ENCODE measurements around the gene MDP1.
"Not testable (repeated sequence)": the region's sequence is repeated elsewhere in the genome, so short reads cannot be mapped to it uniquely, and the experiment has no call there.

Gene MDP1

DNA sequence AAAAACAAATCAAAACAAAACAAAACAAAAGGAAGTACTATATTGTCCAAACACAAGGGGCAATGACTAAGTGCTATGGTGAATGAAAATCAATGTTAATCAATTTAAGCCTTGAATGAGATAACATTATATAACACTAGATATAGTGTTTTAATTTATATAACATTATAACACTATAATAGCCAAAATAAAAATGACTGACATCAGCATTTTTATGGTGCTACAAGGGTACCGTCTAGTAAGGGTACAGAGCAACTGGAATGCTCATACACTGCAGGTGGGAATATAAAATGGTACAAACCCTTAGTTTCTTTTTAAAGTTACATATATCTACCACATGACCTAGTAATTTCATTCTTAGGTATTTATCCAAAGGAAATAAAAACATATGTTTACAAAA is 10.6 kb upstream of the MDP1 start:
- no peak for DNase-seq

DNA sequence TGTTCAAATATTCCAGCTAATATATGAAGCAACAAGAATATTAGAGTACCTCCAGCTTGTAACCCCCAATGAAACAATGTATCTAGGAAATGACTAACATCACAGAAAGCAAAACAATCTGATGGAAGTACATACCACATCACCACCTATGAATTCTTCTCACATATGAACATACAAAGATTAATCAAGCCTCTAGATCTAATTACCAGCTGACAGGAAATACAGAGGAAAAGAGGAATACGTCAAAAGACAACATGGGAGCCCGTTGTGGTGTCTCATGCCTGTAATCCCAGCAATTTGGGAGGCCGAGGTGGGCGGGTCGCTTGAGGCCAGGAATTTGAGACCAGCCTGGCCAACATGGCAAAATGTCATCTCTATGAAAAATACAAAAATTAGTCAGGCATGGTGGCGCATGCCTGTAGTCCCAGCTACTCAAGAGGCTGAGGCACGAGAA is 8.8 kb upstream of the MDP1 start:
- no peak for DNase-seq

DNA sequence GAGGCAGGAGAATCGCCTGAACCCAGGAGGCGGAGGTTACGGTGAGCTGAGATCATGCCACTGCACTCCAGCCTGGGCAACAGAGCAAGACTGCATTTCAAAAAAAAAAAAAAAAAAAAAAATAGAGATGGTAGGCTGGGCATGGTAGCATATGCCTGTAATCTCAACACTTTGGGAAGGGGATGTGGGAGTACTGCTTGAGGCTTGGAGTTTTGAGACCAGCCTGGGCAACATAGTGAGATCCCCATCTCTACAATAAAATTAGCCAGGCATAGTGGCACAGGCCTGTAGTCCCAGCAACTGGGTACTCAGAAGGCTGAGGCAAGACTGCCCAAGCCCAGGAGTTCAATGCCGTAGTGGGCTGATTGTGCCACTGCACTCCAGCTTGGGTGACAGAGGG is 7.1 kb upstream of the MDP1 start:
- DNase-seq = not testable (repeated sequence)

DNA sequence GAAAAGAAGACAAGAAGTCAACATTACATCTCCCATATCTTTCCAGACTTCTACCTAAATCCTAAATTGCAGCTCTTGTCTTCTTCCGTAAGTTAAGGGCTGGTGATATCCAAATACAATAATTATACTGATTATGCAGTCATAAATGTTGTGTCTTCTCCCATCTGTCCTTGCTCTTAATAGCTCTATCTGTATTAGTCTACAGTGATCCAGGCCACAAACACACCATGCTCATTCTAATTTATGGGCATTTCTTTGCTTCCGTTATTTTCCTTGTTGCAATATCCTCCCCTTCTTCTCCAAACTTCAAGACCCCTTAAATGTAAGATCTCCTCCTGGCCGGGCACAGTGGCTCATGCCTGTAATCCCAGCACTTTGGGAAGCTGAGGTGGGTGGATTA is 3.7 kb upstream of the MDP1 start:
- DNase-seq = no peak

DNA sequence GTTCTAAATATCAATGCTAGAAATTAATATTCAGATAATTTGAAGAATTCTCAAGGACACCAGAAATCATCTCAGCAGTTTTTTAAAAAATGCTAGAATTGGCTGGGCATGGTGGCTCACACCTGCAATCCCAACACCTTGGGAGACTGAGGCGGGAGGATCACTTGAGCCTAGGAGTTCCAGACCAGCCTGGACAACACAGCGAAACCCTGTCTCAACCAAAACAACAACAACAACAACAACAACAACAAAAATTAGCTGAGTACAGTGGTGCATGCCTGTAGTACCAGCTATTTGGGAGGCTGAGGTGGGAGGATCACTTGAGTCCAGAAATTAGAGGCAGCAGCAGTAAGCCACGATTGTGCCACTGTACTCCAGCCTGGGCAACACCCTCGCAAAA is 3.2 kb upstream of the MDP1 start:
- DNase-seq = no peak

DNA sequence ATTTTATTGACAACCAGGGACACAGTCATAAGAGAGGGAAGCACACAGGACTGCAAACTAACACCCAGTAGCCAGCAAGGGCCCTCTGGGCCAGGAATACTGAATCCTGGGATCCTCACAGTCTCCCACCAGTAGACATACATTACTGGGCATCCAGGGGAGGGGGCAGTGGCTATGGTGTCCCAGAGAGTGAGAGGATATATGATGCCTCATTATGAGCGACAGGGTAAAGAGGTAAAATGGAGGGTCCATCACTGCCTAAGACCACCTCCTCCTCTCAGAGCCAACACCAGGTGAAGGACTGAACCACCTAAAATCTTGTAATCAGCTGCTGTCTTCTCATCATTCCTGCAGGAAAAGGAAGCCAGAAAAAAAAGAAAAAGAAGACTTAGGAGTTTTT is 1.0 kb upstream of the MDP1 start:
- DNase-seq = not testable (repeated sequence)

DNA sequence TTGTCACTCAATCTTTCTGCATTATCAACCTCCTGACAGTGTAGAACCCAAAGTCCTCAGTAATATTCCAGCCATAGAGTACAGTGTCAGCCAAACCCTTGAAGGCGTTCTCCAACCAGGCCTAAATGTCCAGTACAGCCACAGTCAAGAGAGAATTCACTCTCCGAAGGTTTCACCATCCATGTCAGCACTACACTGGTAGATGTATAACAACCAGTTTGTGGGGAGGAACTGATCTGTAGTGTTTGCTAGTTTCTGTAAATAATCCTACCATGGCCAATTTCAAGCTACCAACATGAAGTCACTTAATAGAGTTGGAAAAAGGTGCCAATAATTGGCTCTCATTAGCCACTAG is 456 bp upstream of the MDP1 start:
- DNase-seq = no peak

DNA sequence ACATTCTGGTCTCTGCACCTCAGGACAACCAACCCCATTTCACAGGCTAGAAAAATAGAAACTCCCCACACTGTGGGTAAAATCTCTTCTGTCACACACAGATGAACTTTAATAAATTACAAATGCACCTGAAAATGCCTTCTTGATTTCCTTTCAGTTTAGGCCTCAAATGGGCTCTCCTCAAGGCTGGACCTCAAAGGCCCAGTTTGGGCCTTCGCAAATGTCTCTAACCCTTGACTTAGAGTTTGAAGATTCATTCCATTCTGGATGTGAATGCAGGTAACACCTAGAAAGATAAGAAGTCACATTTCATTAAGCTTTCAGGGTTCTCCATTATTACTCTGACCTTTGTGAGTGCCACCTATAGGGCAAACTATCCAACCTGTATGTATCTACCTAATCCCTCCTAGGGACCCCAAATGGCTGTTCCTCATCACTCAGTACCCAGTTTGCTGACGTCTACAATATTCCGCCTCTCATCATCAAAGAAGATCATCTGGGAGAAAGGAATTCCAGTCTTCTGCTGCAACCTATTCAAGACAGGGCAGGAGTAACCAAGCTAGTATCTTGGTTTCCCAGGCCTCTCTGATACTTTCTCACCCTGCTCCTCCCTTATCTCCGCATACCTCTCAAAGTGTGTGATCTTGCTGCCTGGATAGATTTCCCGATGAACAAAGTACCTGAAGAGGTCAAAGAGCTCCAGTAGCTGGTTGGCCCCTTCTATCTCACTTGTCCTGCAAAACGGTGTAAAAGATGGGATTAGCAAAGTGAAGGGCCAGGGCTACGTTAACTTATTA is 1.8 kb downstream of the MDP1 start:
- DNase-seq = no peak

DNA sequence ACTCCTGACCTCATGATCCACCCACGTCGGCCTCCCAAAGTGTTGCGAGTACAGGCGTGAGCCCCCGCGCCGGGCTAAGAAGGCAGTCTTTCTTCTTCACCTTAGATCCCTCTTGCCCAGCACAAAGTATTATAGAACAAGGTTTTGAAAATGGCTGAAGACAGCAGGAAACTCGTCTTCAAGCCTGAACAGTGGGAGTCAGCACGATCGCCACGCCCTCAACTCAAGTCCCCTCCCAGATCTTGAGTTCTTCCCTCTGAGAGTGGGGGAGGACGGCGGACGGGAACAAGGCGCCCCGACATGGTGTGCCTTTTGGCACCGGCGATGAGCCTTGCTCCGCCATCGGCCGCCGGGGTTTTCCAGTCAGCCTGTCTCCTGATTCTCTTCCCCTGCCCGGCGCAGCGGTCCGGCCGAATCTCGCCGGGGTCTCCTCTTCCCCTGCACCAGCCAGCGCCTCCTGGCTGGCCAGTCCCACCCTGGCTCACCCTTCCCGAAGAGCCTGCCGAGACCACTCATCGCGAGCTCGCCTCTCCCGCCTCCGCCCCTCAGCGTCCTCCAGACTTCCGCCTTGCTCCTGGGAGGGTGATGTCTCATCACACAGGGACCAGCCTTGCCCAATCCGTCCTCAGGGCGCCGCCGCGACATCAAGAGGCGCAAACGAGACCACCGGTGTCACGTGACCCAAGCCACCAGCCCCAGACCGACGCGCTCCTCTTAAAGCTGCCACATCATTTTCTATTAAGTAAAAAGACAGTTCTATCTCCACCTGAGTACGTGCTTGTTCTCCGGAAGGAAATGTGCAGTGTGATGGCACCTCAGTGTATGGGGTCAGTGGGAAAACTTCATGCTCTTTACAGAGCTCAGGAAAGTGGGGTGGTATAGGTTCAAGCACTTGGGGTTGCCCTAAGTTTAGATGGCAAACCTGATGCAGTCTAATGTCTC is 2.7 kb downstream of the MDP1 start, which contains the start of gene CHMP4A:
Gene CHMP4A (minus strand): TSS at position 565 of the 942 bp plus-strand sequence. CDS start 49 bp downstream, at position 516.
- peak; percentile 98 to 99 (median 99) for DNase-seq

DNA sequence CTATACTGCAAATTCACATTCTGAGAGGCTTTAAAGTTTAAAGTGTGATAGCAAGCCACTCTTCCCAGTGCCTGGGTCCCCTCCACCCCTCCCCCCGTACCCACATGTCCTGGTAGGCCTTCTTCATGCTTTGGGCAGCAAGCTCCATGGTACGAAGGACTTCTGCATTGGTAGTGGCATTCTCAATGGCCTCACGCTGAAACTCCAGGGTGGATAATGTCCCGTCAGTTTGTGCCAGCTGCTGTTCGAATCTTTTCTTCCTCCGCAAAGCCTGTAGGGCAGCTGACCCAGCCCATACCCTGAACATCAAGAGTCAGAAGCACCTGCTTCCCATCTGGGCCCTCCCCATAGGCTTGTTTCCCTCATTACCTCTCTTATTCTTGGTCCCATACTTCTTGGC is 4.6 kb downstream of the MDP1 start:
- DNase-seq = no peak

DNA sequence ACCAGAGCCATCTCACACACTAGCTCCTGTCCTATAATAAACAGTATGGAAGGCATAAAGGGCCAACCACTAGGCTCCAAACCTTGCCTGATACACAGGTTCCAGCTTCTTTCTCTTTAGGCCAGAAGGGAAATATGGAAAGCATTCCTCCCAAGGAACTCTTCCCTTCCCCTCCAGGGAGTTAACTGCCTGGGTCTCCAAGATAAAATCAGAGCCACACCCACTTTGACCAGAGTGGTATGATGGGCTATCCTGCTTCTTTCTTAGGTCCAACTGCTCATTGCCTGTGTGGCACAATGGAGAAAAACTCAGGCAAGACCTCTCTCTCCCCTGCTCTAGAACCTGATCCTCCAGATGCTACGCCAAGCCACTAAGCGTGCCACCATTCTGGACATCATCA is 8.2 kb downstream of the MDP1 start:
- DNase-seq = no peak

DNA sequence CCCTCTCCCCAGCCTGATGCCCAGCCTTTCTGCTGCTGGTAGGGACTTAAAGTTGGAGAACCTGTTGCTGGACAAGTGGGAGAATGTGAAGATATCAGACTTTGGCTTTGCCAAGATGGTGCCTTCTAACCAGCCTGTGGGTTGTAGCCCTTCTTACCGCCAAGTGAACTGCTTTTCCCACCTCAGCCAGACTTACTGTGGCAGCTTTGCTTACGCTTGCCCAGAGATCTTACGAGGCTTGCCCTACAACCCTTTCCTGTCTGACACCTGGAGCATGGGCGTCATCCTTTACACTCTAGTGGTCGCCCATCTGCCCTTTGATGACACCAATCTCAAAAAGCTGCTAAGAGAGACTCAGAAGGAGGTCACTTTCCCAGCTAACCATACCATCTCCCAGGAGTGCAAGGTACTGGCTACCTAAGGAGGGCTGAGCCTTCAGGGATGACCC is 8.7 kb downstream of the MDP1 start:
- DNase-seq = no peak

DNA sequence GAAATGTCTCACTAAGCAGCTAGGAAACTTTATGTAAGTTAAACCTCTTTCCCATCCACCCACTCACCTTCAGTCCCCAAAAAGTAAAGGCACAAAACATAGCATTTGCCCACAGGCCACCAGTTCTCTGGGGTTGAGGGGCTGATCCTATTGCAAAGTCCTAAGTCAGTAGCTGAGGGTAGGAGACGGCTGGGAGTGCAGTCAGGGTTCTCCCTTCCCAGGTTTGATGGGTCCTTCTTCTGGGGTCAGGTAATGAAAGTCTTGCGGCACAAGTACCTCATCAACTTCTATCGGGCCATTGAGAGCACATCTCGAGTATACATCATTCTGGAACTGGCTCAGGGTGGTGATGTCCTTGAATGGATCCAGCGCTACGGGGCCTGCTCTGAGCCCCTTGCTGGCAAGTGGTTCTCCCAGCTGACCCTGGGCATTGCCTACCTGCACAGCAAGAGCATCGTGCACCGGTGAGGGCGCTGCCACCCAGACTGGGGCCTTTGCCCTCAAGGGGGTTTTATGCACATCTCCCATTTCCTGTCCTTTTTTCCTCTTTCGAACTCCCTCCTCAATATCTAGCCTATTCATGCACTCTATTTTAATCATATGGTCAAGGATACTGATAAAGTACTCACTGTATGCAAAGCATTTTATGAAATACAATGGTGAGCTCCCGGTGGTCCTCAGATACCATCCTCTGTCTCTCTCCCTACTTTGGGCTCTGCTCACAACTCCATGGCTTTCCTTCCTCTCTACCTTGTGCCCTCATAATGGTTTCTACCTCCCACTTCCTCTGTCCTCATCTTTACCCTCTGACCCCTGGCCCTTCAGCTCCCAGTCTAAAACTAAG is 9.4 kb downstream of the MDP1 start:
- DNase-seq = no peak

DNA sequence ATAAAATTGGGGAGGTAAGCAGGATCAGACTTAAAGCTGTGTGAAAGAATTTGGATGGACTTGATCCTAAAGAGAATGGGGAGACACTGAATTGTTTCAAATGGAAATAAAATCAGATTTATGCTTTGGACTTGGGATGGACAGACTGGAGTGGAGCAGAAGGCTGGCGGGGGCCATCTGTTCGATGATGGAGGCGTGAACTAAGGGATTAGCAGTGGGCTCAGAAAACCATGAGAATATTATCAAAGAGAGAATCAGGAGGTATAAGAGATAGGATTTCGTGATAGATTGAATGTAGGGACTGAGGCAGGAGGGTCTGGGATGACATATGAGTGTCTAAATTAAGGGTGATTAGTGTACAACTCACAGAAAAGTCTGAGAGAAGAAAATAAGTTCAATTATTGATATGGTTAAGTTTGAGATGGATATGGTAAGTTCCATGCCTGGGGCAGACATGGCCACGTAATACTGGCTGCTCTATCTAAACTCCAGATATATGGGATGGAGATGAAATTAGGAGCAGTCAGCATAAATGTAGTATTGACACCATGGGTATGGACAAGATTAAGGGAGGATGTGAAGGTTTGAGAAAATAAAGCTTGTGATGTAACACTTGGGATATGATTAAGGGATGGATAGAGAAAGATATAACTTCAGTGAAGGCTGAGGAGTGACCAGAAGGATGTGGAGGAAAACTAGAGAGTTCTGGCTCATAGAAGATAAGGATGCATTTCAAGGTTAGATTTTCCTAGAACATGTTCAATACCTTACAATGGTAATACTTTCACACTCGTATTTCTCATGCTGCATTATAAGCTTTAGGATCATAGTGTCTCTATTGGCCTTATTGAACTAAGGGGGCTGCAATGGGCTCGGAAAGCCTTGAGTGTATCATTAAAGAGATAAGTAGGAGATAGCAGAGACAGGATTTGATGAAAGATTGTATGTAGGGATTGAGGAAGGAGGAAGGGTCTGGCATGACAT is 11.4 kb downstream of the MDP1 start:
- no peak for DNase-seq

DNA sequence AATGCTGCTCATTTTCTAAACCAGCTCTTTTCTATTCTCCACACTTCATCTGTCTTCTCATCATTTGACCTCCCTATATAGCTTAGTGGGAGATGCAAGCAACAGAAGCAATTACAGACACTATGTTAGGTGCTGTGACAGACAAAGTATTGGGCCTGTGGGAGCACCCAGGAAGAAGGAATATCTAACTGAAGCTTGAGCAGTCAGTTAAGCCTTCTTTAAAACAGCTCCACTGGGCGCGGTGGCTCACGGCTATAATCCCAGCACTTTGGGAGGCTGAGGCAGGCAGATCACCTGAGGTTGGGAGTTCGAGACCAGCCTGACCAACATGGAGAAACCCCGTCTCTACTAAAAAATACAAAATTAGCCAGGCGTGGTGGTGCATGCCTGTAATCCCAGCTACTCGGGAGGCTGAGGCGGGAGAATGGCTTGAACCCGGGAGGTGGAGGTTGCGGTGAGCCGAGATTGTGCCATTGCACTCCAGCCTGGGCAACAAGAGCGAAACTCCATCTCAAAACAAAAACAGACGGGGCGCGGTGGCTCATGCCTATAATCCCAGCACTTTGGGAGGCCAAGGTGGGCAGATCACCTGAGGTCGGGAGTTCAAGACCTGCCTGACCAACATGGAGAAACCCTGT is 12.5 kb downstream of the MDP1 start:
- DNase-seq = not testable (repeated sequence)

DNA sequence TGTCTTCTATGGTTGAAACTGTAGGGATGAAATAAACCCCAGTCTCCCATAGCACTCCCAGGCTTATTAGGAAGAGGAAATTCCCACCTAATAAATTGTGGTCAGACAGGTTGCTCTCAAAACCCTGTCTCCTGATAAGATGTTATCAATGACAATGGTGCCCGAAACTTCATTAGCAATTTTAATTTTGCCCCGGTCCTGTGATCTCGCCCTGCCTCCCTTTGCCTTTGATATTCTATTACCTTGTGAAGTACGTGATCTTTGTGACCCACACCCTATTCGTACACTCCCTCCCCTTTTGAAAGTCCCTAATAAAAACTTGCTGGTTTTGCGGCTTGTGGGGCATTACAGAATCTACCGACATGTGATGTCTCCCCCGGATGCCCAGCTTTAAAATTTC is 13.3 kb downstream of the MDP1 start:
- not testable (repeated sequence) for DNase-seq

DNA sequence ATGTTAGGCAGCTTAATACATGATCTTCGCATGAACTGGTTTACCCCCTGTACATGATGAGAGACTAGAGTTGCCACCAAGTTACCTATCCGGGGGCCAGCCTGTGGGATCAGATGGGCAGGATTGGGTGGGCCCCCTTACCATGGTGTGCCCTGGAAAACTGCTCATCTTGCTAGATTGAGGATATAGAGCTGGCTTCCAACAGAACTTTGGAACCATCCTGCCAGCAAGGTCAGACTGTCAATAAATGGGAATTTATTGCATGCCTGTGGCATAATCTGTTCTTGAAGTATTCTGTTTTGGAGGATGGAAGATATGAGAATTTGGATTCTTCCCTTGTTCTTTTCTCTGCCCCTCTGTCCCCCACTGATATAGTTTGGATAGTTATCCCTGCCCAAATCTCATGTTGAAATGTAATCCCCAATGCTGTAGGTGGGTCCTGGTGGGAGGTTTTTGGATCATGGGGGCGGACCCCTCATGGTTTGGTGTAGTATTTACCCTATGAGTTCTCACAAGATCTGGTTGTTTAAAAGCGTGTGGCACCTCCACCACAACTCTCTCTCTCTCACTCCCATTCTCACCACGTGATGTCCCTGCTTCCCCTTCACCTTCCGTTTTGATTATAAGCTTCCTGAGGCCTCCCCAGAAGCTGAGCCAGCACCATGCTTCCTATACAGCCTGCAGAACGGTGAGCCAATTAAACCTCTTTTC is 16.9 kb downstream of the MDP1 start:
- no peak for DNase-seq

DNA sequence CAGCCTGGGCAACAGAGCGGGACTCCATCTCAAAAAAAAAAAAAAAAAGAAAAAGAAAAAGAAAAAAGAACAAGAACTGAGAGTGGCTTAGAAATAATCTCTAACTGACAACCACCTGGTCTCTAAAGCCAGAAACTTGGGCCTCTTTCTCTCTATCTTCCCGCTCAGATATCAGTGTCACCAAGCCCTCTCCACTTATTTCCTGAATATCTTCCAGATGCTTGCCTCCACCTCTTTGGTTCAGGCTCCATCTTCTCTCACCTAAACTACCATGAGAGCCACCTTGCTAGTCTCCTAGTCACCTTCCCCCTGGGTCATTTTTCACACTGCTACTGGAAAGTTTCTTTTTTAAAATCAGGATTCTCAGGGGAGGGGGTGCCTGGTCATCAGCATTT is 18.8 kb downstream of the MDP1 start:
- DNase-seq = no peak

DNA sequence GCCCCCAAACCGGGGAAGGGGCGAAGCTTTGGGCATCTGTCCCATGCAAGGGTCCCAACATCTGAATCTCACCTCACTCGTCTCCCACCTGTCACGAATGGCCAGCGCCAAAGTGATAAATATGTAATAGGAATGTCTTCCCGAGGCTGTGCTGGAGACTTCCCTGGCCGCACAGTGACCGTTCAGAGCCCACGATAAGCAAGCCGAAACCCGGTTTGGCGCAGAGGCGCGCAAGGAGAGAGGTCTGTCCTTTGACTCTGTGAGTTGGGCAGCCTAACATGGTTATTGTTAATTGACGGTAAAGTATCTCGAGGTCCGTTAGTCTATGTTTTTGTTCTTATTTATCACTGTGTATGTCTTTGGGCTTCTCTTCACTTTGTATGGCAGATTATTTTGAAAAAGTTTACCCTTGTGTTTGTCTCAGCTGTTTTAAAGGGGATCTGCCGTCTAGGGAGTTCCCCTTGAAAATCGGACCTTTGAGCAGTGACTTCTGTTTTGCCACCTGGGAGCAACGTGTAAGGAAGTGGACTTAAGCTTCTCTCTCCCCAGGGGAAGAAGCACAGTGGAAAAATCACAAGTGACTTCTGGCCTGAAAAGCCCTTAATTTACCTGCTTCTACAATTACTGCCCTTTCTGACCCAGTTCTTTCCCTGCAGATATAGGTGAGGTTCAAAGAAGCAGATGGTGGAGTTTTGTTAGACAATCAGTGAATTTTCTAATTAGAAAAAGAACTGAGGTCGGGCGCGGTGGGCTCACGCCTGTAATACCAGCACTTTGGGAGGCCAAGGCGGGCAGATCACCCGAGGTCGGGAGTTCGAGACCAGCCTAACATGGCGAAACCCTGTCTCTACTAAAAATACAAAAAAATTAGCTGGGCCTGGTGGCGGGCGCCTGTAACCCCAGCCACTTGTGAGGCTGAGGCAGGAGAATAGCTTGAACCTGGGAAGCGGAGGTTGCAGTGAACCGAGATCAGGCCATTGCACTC is 19.5 kb downstream of the MDP1 start:
- peak; percentile 33 to 41 (median 35) for DNase-seq
